Measurements from ENCODE around the gene TNNT2.

GRCh38 chr1:201356701-201357100 lies 20.8 kb downstream of the TNNT2 start:
- TF ChIP-seq CTCF (IDR thresholded peaks at IDR 0.05; ENCODE audit: low read depth, low read length), result no peak
- TF ChIP-seq MAX (IDR thresholded peaks at IDR 0.05; ENCODE audit: low read depth, low read length), result no peak
- TF ChIP-seq MYC (IDR thresholded peaks at IDR 0.05; ENCODE audit: low read depth, low read length), result no peak

Data from NB4 (cell line).